Hepatocyte (in vitro differentiated cells): ENCODE data around the gene HOXA1.

Experiments
- EZH2 ChIP-seq: fragments of 200-600 bp; sonication (generic); IDR thresholded peaks from 2 replicates; pipeline ENCODE4 v1.6.1; 2016; ENCODE audit warnings: antibody characterized with exemption, mild to moderate bottlenecking, borderline replicate concordance
- TF ChIP-seq, protein P1 (sequence below): fragments of 200-600 bp; sonication (generic); IDR thresholded peaks from 2 replicates; pipeline ENCODE4 v1.5.1; 2016; ENCODE audit warnings: antibody characterized with exemption, mild to moderate bottlenecking; ENCODE audit not compliant: poor library complexity

DNA sequence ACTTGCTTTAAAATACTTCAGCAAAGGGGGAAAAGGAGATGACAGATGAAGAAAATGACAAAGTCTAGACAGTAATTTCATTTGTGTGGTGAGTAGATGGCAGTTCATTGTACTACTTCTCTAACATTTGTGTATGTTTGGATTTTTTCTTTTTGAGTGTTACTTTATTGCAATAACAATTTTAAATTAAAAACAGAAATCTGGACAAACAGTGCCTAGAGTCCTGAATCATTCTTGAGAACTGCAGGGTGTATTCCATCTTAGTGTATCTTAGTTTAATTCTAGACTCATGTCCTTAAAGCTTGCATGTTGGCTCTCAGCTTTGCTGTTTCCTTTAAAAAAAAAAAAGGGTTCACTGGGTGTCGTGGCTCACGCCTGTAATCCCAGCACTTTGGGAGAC is 31.1 kb downstream of the HOXA1 start:
- TF ChIP-seq, protein P1, sequence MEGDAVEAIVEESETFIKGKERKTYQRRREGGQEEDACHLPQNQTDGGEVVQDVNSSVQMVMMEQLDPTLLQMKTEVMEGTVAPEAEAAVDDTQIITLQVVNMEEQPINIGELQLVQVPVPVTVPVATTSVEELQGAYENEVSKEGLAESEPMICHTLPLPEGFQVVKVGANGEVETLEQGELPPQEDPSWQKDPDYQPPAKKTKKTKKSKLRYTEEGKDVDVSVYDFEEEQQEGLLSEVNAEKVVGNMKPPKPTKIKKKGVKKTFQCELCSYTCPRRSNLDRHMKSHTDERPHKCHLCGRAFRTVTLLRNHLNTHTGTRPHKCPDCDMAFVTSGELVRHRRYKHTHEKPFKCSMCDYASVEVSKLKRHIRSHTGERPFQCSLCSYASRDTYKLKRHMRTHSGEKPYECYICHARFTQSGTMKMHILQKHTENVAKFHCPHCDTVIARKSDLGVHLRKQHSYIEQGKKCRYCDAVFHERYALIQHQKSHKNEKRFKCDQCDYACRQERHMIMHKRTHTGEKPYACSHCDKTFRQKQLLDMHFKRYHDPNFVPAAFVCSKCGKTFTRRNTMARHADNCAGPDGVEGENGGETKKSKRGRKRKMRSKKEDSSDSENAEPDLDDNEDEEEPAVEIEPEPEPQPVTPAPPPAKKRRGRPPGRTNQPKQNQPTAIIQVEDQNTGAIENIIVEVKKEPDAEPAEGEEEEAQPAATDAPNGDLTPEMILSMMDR = no peak
- TF ChIP-seq EZH2 = no peak
